Stimulated activated CD8-positive, alpha-beta memory T cell treated with anti-CD3 and anti-CD28 coated beads, Interleukin-15, amount 100 ng/mL, for 48 hours (primary cell): ENCODE data around the gene CARD9.
"Not testable (repeated sequence)": the region's sequence is repeated elsewhere in the genome, so short reads cannot be mapped to it uniquely, and the experiment has no call there.

ENCODE experiments used
- DNase-seq, 2 donors: peaks; one replicate each; pipeline ENCODE4 v3.0.0-alpha.2; 2020; ENCODE audit warnings: low read depth in 2 of 2

CARD9 gene

DNA sequence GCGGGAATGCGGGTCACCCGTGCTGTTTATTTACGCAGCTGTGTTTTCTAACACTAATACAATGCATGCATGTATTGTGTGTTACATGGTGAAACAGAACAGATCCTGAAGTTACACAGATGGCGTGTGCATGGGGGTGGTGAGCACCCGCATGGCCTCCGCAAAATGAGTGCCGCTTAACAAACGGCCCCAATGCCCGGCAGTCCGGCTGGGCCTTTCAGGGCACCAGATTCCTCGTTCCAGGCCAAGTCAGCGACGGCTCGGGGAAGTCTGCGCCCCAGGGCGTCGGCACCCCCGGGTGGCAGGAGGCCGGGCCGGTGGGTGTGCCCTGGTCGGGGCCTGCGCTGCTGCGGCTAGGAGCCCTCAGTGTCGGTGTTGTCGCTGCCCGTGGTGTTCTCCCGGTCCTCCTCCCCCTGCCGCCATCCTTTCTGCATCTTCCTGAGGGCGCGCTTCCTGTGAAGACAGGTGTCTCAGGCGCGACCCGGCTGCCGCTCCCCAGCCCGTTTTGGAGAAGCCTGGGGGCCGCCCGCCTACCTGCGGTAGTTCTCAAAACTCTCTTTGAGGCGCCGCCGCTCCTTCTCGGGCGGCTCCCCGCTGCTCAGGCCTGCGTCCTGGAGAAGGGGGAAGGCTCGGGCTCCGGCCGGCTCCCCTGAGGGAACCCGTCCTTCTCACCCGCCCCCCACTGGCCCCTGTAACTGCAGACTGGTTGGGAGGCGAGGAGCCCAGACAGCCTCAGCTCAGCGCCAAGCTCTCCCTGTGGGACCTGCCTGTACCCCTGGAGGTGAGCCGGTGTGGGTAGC, 9.3 kb downstream of the CARD9 start:
- DNase-seq = no peak

DNA sequence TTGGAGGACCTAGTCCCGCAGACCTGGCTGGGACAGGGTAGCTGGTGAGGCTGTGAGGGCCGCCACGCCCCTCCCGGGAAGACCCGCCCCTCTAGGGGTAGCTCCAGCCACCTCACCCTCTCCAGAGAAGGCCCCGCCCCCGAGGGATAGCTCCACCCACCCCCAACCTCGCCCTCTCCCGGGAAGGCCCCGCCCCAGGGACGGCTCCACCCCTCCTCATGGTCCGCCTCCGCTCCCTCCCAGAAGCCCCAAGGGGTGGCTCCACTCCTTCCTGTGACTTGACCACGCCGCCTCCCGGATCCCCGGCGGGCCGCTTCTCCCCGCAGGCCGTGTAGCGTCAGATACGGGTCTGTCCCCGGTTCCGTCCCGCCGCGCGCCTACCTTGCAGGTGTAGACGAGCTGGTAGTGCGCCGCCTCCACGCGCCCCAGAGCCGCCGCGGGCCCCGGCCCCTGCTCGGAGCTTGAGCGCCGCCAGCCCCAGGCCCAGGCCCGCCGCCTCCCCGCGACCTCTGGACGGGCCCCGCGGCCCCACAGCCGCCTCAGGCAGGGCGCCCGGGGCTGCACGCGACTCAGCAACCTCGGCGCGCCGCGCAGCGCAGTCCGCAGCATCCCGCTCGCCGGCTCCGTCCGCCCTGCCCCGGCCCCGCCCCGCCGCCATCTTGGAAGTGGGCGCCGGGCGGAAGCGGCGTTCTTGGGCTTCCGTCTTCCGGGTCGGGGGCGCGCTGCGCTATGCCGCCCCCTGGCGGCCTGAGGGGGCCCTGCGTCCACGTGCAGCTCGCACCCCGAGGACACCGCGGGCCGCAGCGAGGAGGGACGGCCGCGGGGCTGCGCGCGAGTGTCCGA, 10.1 kb downstream of the CARD9 start, which contains the start of gene DNLZ:
TSS of gene DNLZ (minus strand) at position 639 of the 843 bp plus-strand sequence. CDS start at position 609, 30 bp downstream.
- DNase-seq = peak; percentile 90 to 91

DNA sequence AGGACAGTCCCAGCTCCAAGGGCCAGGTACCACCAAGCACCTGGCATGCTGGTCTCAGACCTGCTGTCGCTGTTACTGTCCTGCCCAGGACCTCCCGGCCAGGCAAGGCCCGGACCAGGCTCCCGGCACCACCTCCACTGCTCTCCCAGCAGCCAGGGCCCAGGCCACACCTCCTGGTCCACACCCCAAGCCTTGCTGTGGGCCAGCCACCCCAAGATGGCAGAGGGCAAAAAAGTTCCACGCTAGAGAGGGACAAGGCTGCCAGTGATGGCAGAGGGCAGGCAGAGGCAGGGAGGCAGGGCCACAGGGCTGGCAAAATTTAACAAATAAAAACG, 11.1 kb downstream of the CARD9 start:
- DNase-seq = no peak

DNA sequence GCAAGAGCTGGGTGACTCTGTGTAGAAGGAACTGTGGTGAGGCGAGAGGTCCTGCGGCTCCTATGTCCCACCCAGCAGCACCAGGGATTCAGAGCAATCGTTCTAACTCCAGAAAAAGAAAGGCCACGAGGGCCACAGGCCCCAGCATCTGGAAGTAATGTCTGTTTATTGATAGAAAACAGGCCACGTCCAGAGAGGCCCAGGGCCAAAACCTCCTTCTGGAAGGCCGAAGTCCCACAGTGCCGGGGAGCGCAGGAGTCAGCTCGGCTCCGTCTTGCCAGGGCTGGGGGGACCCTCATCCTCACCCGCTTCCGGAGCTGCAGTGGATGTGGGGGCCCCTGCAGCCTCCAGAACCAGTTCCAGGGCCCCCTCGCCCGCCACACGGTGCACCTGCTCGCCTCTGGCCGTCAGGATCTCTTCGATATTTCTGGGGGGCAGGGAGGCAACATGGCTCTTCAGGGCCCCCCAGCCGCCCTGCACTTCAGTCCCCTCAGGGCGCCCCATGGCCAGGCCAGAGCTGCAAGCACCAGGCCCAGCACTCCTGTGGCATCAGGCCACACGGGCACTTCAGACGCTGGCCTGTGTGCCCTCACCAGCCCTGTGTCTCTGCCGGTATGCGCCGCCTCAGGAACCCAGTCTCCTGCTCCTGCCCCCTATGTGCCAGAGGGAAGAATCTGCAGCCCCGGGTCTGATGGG, 11.6 kb downstream of the CARD9 start:
- no peak for DNase-seq

DNA sequence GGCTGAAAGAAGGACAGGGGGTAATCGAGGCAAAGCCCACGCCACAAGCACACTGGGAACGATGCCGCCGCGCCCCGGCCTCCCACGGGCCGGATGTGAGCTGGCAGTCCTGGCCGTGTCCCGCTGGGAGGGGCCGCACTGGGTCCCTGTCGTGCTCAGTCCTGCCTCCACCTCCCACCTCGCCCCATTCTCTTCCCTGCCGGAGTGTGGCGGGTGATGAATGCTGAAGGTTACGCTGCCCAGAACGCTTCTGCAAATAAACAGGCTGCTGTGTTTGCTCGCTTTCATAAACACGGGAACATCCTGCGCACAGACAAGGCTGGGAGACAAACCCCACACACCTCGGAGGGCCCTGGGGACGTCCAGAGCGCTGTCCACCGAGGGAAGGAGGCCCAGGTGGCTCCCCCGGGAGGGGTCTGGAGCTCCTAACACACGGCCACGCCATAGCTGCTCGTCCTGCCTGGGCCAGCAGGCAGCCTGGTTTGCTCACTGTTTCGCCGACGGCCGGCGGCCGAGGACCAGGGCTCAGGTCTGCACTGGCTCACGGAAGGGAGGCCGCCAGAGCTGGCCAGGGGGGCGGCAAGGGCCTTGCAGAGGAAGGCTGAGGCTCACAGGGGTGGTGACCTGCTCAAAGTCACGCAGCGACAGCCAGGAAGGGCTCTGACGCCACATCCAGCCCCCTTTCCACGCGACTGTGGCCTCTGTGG, 12.3 kb downstream of the CARD9 start:
- no peak for DNase-seq

DNA sequence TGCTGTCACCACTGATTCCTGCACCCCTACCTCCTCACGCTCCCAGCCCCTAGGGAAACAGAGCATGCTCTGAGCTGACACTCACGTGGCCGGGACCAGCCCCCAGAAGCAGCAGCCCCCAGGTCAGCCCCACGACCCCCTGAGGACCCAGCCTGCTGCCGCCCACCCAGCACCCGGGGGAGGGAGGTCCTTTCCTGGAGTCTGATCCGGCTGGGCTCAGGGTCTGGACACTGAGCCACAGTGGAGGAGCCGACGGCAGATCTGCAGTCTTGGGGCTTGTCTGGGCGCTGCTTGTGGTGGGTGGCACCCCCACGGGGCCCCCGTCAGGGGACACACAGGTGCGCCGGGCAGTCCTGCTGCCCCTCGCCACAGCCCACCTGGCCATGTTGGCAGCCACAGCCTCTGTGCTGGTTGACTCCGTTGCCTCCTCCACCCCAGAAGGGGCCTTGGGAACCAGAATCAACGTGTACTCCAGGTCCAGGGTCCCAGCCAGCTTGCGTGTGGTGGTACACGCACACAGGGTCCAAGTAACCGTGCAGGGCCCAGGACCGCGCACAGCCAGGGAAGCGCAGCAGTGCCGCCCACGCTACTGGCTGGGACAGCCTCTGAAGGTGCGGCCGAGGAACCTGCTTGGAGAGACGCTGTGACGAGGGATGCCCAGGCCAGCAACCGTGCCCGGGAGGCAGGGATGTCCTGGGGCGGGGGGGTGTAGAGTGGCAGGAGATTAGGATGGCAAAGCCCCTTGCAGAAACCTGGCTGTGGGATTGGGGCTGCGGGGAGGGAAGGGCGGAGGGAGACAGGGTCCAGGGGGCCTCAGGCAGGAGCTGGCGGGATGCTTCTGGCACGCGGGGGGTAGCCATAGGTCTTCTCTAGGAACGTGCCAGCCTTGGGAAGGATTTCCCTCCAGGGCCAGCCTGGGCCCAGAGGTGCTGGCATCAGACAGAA, 13.4 kb downstream of the CARD9 start:
- DNase-seq = no peak

DNA sequence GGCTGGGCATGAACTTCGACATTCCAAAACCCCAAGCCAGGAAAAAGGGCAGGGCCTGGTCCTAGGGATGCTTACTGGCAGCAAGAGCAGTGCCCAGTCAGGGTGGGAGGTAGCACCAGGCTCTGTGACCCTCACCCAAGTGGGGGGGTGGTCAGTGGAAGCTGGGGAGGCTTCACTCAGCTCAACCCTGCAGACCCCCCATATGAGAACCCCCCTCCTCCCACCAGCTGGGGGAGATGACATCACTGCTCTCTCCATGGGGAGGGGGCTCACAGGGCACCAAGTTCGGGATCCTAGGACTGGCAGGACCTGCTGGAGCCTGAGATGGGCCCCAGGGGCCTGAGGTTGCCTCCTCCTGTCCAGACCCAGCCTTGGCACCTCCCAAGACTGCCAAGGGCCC, 14.6 kb downstream of the CARD9 start:
- DNase-seq = no peak

DNA sequence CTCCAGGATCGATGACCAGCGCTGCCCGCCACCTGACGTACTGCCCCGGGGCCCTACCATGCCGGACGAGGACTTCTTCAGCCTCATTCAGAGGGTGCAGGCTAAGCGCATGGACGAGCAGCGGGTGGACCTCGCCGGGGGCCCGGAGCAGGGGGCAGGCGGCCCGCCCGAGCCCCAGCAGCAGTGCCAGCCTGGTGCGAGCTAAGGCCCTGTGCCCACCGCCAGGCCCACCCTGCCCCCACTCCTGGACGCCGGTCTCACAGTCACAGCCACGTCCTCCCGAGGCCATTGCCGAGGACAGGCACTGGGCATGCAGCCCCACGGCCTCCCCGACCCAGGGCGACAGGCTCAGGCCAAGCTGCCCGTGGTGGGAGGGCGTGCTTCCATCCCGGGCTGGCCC, 15.5 kb downstream of the CARD9 start:
- no peak for DNase-seq

DNA sequence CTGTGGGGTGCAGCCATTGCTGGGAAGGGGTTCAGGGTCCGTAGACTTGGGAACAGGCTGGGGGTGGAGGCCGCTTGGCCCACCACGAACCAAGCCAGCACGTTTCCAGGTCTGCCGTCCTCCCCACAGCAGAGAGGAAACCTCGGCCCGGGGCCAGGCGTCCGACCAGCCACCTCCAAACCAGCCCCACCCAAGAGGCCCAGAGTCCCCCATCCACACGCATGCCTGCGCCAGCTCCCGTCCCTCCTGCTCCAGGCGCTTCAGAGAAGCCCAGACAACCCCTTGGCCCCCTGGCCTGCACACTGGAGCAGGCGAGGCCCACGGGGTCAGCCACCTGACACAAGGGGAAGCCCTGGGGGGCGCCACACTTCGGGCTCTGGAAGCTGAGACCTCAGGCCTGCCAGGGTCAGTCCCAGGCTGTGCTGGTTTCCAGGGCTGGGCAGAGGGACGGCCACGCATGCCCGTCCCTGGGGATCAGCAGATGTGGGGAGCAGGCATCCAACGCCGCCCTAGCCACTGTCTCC, 16.2 kb downstream of the CARD9 start:
- no peak for DNase-seq

DNA sequence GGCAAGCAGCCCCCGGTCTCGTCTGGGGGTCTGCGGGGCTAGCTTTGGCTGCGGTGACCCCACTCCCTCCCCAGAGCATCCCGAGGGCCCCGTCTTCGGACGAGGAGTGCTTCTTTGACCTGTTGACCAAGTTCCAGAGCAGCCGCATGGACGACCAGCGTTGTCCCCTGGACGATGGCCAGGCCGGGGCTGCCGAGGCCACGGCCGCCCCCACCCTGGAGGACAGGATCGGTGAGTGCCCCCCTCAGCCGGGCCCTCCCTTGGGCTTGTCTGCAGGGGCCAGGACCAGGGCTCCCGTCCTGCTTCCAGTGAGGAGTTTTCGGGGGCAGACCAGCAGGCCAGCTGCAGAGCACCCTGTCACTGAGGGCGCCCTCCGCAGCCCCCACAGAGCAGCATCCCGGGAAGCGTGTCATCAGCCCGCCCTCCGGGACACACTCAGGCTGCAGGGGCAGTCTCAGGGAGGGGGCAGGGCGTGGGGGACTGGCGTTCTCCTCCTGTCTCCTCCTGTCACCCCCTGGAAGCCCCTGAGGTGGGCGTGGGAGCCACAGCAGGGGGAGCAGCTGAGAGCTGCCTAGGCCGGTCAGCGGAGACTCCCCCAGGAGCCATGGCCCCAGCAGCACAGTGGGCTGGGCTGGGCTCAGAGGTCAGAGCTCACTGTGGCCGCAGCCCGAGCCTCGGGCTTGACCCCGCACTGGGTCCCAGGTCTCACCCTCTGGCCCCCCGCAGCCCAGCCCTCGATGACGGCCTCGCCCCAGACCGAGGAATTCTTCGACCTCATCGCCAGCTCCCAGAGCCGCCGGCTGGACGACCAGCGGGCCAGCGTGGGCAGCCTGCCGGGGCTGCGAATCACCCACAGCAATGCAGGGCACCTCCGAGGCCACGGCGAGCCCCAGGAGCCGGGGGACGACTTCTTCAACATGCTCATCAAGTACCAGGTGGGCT, 17.6 kb downstream of the CARD9 start:
- DNase-seq = no peak

DNA sequence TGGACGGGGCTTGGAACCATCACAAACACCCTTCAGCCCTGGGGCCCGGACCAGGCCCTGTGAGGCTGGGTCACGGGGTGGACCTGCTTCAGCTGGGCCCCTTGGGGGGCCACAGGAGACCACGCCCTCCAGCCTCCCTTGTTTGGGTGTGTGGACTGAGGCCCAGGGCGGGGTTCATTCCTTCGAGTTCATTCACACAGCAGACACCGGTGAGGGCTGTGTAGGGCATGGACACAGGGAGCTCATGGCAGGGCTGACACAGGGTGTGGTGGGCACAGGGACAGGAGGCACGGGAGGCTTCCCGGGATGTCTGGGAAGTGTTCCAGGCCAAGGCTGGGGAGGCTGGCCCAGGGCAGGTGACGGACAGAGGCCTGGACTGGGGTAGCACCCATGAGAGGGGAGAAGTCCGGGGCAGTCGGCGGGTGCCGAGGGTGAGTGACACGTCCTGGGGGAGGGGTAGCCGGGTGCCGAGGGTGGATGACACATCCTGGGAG, 18.8 kb downstream of the CARD9 start:
- no peak for DNase-seq

DNA sequence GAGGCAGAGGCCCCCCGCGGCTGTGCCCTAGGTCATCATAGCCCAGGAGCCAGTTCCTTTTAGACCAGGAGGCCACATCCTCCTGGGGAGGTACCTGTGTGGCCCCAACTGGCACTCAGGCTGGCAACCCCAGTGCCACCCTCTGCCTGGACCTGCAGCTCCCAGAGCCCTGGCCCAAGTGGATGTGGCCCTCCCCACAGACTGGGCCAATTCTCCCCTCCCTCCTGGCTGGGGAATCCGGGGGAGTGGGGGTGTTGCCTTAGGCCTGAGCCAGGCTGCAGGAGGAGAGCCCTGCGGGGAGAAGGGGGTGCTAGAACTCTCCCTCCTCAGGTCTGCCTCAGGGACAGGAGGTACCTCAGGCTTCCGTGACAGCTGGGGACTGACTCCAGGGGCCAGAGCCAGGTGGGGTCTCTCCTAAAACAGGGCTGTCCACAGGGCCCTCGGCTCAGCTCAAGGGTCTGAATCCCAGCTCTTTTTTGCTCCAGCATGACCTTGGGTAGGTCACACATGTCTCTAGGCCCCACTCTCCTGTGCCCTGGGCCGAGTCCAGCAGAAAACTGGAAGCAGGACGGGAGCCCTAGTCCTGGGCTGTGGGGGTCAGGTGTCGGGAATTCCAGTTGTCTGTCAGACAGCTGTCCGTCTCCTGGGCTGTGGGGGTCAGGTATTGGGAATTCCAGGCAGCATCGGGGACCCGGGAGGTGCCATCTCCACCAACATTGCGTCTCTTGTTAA, 19.5 kb downstream of the CARD9 start:
- DNase-seq = no peak

DNA sequence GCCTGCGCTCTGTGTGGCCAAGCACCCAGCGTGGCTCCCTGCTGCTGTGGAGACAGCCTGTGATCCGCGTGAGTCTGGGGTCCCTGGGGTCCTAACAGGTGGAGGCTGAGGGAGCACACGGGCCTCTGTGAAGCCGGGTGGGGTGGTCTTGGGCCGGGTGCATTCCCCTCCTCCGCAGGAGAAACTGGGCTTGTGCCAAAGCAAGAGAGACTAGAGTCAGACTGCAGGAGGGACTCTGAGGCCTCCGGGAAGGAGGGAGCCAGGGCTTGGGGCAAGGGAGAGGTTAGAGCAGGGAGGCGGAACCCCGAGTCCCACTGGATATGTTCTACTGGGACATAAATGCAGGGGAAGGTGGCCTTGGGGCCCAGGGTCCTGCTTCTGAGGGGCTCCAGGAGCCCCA, 20.4 kb downstream of the CARD9 start:
- no peak for DNase-seq

DNA sequence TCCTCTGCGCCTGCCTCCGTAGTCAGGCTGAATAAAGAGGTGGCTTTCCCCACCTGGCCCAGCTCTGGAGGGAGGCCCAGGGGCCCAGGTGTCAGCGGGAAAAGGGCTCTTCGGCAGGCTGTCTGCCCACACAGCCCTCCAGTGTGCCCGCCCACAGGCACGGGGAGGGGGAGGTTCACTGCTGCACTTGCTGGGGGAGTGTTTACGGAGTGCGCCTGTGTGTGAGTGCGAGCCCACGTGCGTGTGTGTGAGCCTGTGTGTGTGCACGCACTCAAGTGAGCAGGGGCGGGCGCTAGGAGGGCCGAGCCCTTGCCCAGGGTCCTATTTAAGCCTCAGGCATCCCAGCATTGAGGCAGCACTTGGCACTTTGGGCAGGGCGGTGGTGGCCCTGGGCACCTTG, 20.8 kb downstream of the CARD9 start:
- DNase-seq = no peak

DNA sequence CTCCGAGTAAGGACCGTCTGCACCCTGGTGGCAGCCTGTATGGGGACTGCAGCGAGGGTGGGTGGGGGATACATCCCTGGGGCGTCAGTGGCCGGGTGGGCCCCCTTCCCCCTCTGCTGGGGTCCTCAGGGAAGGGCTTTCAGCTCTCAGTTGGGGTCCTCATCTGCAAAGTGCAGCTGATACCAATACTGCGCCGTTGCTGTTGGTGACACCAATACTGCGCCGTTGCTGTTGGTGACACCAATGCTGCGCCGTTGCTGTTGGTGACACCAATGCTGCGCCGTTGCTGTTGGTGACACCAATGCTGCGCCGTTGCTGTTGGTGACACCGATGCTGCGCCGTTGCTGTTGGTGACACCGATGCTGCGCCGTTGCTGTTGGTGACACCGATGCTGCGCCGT, 21.6 kb downstream of the CARD9 start:
- DNase-seq = not testable (repeated sequence)

DNA sequence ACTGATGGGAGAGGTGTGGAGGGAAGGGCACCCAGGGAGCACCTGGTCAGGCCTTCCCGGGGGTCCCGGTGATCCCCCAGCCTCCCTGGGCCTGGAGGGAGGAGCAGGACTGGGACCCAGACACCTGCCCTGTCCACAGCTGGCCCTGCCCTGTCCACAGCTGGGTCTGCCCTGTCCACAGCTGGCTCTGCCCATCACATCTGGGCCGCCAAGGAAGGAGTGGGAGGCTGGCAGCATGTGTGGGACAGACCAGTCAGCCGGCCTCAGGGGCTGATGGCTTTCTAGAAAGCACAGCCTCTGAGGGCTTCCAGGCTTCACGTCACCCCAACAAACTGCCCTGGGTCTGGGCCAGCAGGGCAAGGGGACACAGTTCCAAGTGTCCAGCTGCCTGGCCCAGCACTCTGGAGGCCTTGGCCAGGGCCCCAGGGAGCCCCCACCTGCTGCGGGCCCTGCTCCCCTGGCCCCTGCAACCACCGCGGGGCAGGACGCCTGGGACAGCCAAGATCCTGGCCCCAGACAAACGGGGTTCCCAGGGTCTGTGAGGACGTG, 22.1 kb downstream of the CARD9 start:
- DNase-seq = no peak

DNA sequence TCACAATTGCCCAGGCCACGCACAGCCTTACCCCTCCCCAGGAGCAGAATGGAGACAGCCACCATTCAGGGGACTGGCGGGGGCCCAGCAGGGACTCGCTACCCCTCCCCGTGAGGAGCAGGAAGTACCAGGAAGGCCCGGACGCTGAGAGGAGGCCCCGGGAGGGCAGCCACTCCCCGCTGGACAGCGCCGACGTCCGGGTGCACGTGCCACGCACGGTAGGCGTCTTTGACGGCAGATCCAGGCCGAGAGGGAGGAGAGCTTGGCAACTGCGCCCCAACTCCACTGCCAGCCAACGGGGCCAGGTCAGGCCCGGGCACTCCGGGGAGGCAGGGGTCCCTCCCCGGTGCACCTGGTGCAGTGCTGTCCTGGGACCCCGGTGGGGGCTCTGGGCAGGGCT, 23.9 kb downstream of the CARD9 start:
- DNase-seq = no peak

DNA sequence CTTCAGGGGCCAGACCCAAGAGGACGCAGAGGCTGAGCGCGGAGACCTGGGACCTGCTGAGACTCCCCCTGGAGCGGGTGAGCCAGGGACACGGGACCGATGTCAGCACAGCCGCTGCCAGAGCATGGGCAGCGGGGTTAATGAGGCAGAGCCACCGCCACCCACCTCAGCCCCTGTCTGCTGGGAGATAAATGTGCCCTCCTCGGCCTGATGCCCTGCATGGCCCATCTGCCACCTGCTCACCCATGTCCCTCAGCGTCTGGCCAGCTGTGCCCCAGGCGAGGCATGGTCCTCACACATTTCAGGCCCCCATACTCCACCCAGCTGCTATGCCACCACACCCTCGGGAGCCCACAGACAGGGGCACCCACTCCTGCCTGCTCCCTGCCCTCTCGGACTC, 24.8 kb downstream of the CARD9 start:
- DNase-seq = no peak
